Upper lobe of left lung (tissue), 6 donors: ENCODE measurements around the gene UGT1A1. TPM values are rescaled to one million over a fixed set of nuclear protein-coding genes. Genes with fewer than 3 reads are reported as not detected.

Source experiments
- ATAC-seq, 2 donors: fragments of 200-7000 bp; cut with Tn5 transposase; one replicate each; pipeline ENCODE4 v1.9.1; 2022; ENCODE audit warnings: mild to moderate bottlenecking in 2 of 2, moderate library complexity in 2 of 2; ENCODE audit not compliant: low FRiP score in 2 of 2
- DNase-seq, 2 donors: peaks; one replicate each; pipeline ENCODE4 v3.0.0-alpha.2; 2019 to 2020
- H3K27ac ChIP-seq, 4 donors: fragments of 200-600 bp; sonication (generic); one replicate each; pipeline ENCODE4 v1.5.1; 2016 to 2019
- H3K27me3 ChIP-seq, 4 donors: fragments of 200-600 bp; sonication (generic); one replicate each; pipeline ENCODE4 v1.5.1; 2017 to 2019
- H3K36me3 ChIP-seq, 4 donors: fragments of 200-600 bp; sonication (generic); one replicate each; pipeline ENCODE4 v1.5.1; 2016 to 2019
- H3K4me1 ChIP-seq, 4 donors: fragments of 200-600 bp; sonication (generic); one replicate each; pipeline ENCODE4 v1.5.1; 2018 to 2019
- H3K4me3 ChIP-seq, 4 donors: fragments of 200-600 bp; sonication (generic); one replicate each; pipeline ENCODE4 v1.5.1; 2017 to 2019; ENCODE audit warnings: mild to moderate bottlenecking in 2 of 4, moderate library complexity in 1 of 4
- H3K9me3 ChIP-seq, 4 donors: fragments of 200-600 bp; sonication (generic); one replicate each; pipeline ENCODE4 v1.5.1; 2018 to 2019
- CTCF ChIP-seq, 6 experiments: fragments of 450-650 bp in 4 of 6; fragments of 200-600 bp in 2 of 6; sonication (generic) in 2 of 6; IDR thresholded peaks; one replicate each; pipeline ENCODE4 v1.5.1; 2016 to 2019; ENCODE audit warnings: antibody characterized with exemption in 6 of 6
- EP300 ChIP-seq, 4 donors: sonication (generic); formaldehyde crosslinking; IDR thresholded peaks; one replicate each; pipeline ENCODE4 v1.5.1; 2017; ENCODE audit warnings: antibody characterized with exemption in 4 of 4, control low read depth in 2 of 4
- POLR2A ChIP-seq, 4 donors: fragments of 450-650 bp; IDR thresholded peaks; one replicate each; pipeline ENCODE4 v1.5.1; 2016 to 2017; ENCODE audit warnings: antibody characterized with exemption in 4 of 4, mild to moderate bottlenecking in 2 of 4
- POLR2AphosphoS5 ChIP-seq, 2 donors: sonication (generic); formaldehyde crosslinking; IDR thresholded peaks; one replicate each; pipeline ENCODE4 v1.5.1; 2017; ENCODE audit warnings: antibody characterized with exemption in 2 of 2
- WGBS, 2 donors: methylation state at CpG; one replicate each; pipeline ENCODE4 v1.1.5; 2017 to 2018; 5-methylcytosine and 5-hydroxymethylcytosine counted together
- total RNA-seq, 6 donors: library from RNA; depleted of rRNA in 4 of 6; stranded (reverse); fragments of >200 nt in 4 of 6; gene quantifications; one replicate each; pipeline versions ENCODE4 v1.1.0 to v1.2.1, GENCODE V29; 2016 to 2021
- donor health status: DM: no; HTN: no; CAD: no; lungs with moderate emphysema.
- donor health status: DM: no; HTN: yes; CAD: no; lungs with severe emphysema.

The UGT1A1 gene
- total RNA-seq, 6 donors from 2014 or later = 0.15 to 1.4 (median 1.0) TPM; not detected in 3

DNA sequence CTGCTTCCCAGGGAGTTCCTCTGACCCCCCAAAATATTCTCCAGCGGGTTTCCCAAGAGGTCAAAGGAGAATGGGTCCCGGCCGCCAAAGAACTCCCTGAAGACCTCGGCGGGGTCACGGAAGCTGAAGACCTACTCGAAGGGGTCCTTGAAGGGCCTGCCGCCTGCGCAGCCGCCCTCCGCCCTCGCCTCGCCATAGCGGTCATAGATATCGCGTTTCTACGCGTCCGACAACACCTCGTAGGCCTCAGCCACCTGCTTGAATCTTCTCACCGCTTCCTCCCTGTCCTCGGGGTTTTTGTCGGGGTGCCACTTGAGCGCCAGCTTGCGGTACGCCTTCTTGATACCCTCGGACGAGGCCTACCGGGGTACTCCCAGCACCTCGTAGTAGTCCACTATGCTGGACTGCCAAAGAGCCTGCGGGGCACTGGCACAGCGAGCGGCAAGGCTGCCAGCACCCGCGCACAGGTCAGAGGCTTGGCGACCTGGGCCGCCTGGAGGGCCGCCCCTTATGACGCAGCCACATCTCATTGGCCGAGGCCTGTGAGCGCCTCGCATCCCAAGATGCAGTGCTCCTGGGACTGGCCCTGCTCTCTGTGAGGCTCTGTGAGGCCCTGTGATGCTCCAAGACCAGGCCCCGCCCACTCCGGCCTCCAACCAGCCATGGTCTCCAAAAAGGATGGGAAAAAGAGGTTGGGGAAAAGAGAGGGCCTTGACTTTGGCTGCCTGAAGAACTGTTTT, 5.0 kb upstream of the UGT1A1 start:
- no peaks in the 10 kb centered on the region for H3K27me3 ChIP-seq
- 92% methylated on average over 35 to 42 of the region's 44 CpGs for WGBS, 2 donors
- H3K4me3 ChIP-seq = no peak overlapping the region
- no peaks in the 10 kb centered on the region for H3K9me3 ChIP-seq
- DNase-seq = peak in 1 of 2 donors; percentile 79
- TF ChIP-seq POLR2AphosphoS5 (IDR thresholded peaks at IDR 0.05) (no peak), EP300 (IDR thresholded peaks at IDR 0.05) (no peak), POLR2A (IDR thresholded peaks at IDR 0.05) (no peak), CTCF (IDR thresholded peaks at IDR 0.05) (no peak)
- no peaks in the 10 kb centered on the region for H3K4me1 ChIP-seq
- no peak overlapping the region for H3K27ac ChIP-seq
- ATAC-seq = no peak
- no peaks in the 10 kb centered on the region for H3K36me3 ChIP-seq

- H3K4me3 ChIP-seq = no peak overlapping the region
- no peak for TF ChIP-seq POLR2AphosphoS5 (IDR thresholded peaks at IDR 0.05)
- TF ChIP-seq CTCF (IDR thresholded peaks at IDR 0.05) = no peak
- TF ChIP-seq EP300 (IDR thresholded peaks at IDR 0.05) = no peak
- TF ChIP-seq POLR2A (IDR thresholded peaks at IDR 0.05) = no peak
- no peaks in the 10 kb centered on the region for H3K36me3 ChIP-seq
- no peaks in the 10 kb centered on the region for H3K4me1 ChIP-seq
- WGBS, 2 donors = 60 to 65% methylated on average over 7 of the region's 7 CpGs
- ATAC-seq (no peak), DNase-seq (no peak)
- H3K27ac ChIP-seq = no peak overlapping the region
- no peaks in the 10 kb centered on the region for H3K27me3 ChIP-seq
- H3K9me3 ChIP-seq = no peaks in the 10 kb centered on the region
These were observed 3.5 kb upstream of the UGT1A1 start for GRCh38 chr2:233756429-233757081.

DNA sequence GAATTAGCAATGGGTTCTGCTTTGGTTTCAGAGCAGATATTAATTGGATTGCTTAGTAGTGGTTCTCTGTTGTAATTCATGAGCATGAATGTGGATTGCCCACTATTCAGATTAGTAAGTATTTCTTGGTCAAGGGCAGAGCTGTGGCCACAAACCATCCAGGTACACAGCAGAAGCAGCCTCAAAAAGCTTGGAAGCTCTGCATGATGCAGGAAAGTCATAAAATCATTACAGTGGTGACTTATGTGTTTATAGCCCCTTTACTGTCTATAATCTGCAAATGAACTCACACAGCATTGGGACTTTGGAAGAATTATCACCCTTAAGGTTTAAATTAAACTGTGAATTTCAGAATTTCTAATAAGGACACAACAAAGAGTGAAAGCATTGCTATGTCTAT, 1.9 kb upstream of the UGT1A1 start:
- no peaks in the 10 kb centered on the region for H3K9me3 ChIP-seq
- ATAC-seq = no peak

GRCh38 chr2:233758849-233759248, 1.2 kb upstream of the UGT1A1 start:
- Histone ChIP-seq H3K27ac (no peak overlapping the region), H3K9me3 (no peaks in the 10 kb centered on the region), H3K27me3 (no peaks in the 10 kb centered on the region), H3K4me3 (no peak overlapping the region), H3K4me1 (no peaks in the 10 kb centered on the region), H3K36me3 (no peaks in the 10 kb centered on the region)
- ATAC-seq (no peak), DNase-seq (no peak)
- TF ChIP-seq POLR2AphosphoS5 (IDR thresholded peaks at IDR 0.05) = no peak
- TF ChIP-seq CTCF (IDR thresholded peaks at IDR 0.05) = no peak
- TF ChIP-seq EP300 (IDR thresholded peaks at IDR 0.05) = no peak
- TF ChIP-seq POLR2A (IDR thresholded peaks at IDR 0.05) = no peak
- WGBS, 2 donors = 92 to 93% methylated on average over 2 of the region's 2 CpGs

More for the DNA sequence above, 1.9 kb upstream of the UGT1A1 start:
- no peak overlapping the region for H3K27ac ChIP-seq
- H3K4me1 ChIP-seq = no peaks in the 10 kb centered on the region
- TF ChIP-seq POLR2A (IDR thresholded peaks at IDR 0.05) (no peak), EP300 (IDR thresholded peaks at IDR 0.05) (no peak), CTCF (IDR thresholded peaks at IDR 0.05) (no peak), POLR2AphosphoS5 (IDR thresholded peaks at IDR 0.05) (no peak)
- no peak for DNase-seq
- no peaks in the 10 kb centered on the region for H3K36me3 ChIP-seq
- no peak overlapping the region for H3K4me3 ChIP-seq
- no peaks in the 10 kb centered on the region for H3K27me3 ChIP-seq
